Activated CD4-positive, alpha-beta T cell treated with anti-CD3 and anti-CD28 coated beads, Interleukin-2, Interleukin-4, amounts not matched to agents 100 ng/mL and 50 ng/mL, durations not matched to agents 16 hours and 8 hours (primary cell): Measurements from ENCODE around the gene HIF1A.
"Not testable (repeated sequence)": the region's sequence is repeated elsewhere in the genome, so short reads cannot be mapped to it uniquely, and the experiment has no call there.

Experiments
- DNase-seq: peaks from one replicate; pipeline ENCODE4 v3.0.0-alpha.2; 2020; ENCODE audit warnings: low spot score

The HIF1A gene

GRCh38 chr14:61749264-61749663 is 54.0 kb downstream of the HIF1A start:
- DNase-seq = no peak

GRCh38 chr14:61749867-61750266 is 54.6 kb downstream of the HIF1A start:
- DNase-seq = no peak

- DNase-seq = peak; percentile 91
These were observed 55.6 kb downstream of the HIF1A start for GRCh38 chr14:61750708-61751474.

- no peak for DNase-seq
These were observed 56.2 kb downstream of the HIF1A start for GRCh38 chr14:61751475-61751989.

- no peak for DNase-seq
These were observed 57.3 kb downstream of the HIF1A start for GRCh38 chr14:61752626-61753025.

- no peak for DNase-seq
These were observed 58.3 kb downstream of the HIF1A start for GRCh38 chr14:61753631-61754030.

GRCh38 chr14:61754627-61755381 is 59.5 kb downstream of the HIF1A start:
- no peak for DNase-seq

- DNase-seq = not testable (repeated sequence)
These were observed 60.0 kb downstream of the HIF1A start for GRCh38 chr14:61755382-61755742.

- DNase-seq = no peak
These were observed 60.8 kb downstream of the HIF1A start for GRCh38 chr14:61756135-61756534.

- DNase-seq = no peak
These were observed 64.6 kb downstream of the HIF1A start for GRCh38 chr14:61759878-61760277.

- no peak for DNase-seq
These were observed 66.2 kb downstream of the HIF1A start for GRCh38 chr14:61761557-61761956.

- DNase-seq = peak; percentile 98
These were observed 66.9 kb downstream of the HIF1A start, which contains the start of gene SNAPC1 for GRCh38 chr14:61761959-61762786. TSS of gene SNAPC1 (plus strand) at chr14:61762420. CDS start at chr14:61762461, 41 bp downstream.

GRCh38 chr14:61764342-61765122 is 69.2 kb downstream of the HIF1A start:
- DNase-seq = no peak

- no peak for DNase-seq
These were observed 70.1 kb downstream of the HIF1A start for GRCh38 chr14:61765225-61765943.

GRCh38 chr14:61766151-61766550 is 70.8 kb downstream of the HIF1A start:
- no peak for DNase-seq

GRCh38 chr14:61768240-61768639 is 72.9 kb downstream of the HIF1A start:
- DNase-seq = no peak

GRCh38 chr14:61769893-61770292 is 74.6 kb downstream of the HIF1A start:
- DNase-seq = no peak

- DNase-seq = no peak
These were observed 79.5 kb downstream of the HIF1A start for GRCh38 chr14:61774861-61775260.

- DNase-seq = peak; percentile 38
These were observed 84.8 kb downstream of the HIF1A start for GRCh38 chr14:61780125-61780524.

- no peak for DNase-seq
These were observed 102.0 kb downstream of the HIF1A start for GRCh38 chr14:61797309-61797708.
